Thyroid gland (tissue), 4 donors: ENCODE data around the gene SHD. TPM values are rescaled to one million over a fixed set of nuclear protein-coding genes. Genes with fewer than 3 reads are reported as not detected.

Experiments used
- DNase-seq, 2 donors: peaks; one replicate each; pipeline ENCODE4 v3.0.0-alpha.2; 2019
- H3K27ac ChIP-seq, 3 donors: fragments of 200-600 bp; sonication (generic); 1 replicate in 2 of 3; 2 replicates in 1 of 3; pipeline ENCODE4 v1.5.1; 2016 to 2019; ENCODE audit warnings: mild to moderate bottlenecking in 1 of 3, moderate library complexity in 1 of 3
- H3K27me3 ChIP-seq: fragments of 200-600 bp; sonication (generic); one replicate; pipeline ENCODE4 v1.5.1; 2019
- H3K36me3 ChIP-seq, 2 donors: fragments of 200-600 bp; sonication (generic); one replicate each; pipeline ENCODE4 v1.5.1; 2016 to 2019
- H3K4me1 ChIP-seq, 2 donors: fragments of 200-600 bp; sonication (generic); one replicate each; pipeline ENCODE4 v1.5.1; 2017 to 2019
- H3K4me3 ChIP-seq, 3 donors: fragments of 200-600 bp; sonication (generic); replicated peaks in 1 of 3; 1 replicate in 2 of 3; 2 replicates in 1 of 3; pipeline ENCODE4 v1.5.1; 2016; ENCODE audit warnings: mild to moderate bottlenecking in 1 of 3
- H3K9me3 ChIP-seq: fragments of 200-600 bp; sonication (generic); one replicate; pipeline ENCODE4 v1.5.1; 2017
- CTCF ChIP-seq, 6 experiments: fragments of 200-600 bp in 3 of 6; fragments of 450-650 bp in 3 of 6; sonication (generic) in 3 of 6; IDR thresholded peaks; one replicate each; pipeline ENCODE4 v1.5.1; 2016 to 2019; ENCODE audit warnings: antibody characterized with exemption in 6 of 6, mild to moderate bottlenecking in 2 of 6, inconsistent platforms in 1 of 6, moderate library complexity in 1 of 6
- POLR2A ChIP-seq, 2 donors: fragments of 450-650 bp; IDR thresholded peaks; one replicate each; pipeline ENCODE4 v1.6.1; 2017; ENCODE audit warnings: antibody characterized with exemption in 2 of 2, mild to moderate bottlenecking in 2 of 2, moderate library complexity in 1 of 2
- WGBS, 2 donors: methylation state at CpG; one replicate each; pipeline ENCODE4 v1.1.5; 2017; 5-methylcytosine and 5-hydroxymethylcytosine counted together
- intact Hi-C: fragments of 100-400 bp; cut with DNase I; formaldehyde crosslinking; loops from one replicate; pipeline ENCODE4 v1.15.1; 2023
- total RNA-seq, 4 donors: library from RNA; depleted of rRNA; stranded (reverse); fragments of >200 nt; gene quantifications; one replicate each; pipeline ENCODE4 v1.2.3, GENCODE V29; 2016

SHD gene
- total RNA-seq, 4 donors from 2014 or later = not detected

- H3K9me3 ChIP-seq = no peaks in the 10 kb centered on the region
- H3K4me1 ChIP-seq = no peaks in the 10 kb centered on the region
- no peak overlapping the region for H3K4me3 ChIP-seq
- H3K27ac ChIP-seq = no peak overlapping the region
- no peak for DNase-seq
- TF ChIP-seq POLR2A (IDR thresholded peaks at IDR 0.05) = no peak
- no peak for TF ChIP-seq CTCF (IDR thresholded peaks at IDR 0.05)
- no peaks in the 10 kb centered on the region for H3K27me3 ChIP-seq
- no peaks in the 10 kb centered on the region for H3K36me3 ChIP-seq
- WGBS, 2 donors = 93 to 97% methylated on average over 7 of the region's 7 CpGs
- intact Hi-C loops = no loop called here
These were observed 39.4 kb downstream of the SHD start for GRCh38 chr19:4318460-4318859.

DNA sequence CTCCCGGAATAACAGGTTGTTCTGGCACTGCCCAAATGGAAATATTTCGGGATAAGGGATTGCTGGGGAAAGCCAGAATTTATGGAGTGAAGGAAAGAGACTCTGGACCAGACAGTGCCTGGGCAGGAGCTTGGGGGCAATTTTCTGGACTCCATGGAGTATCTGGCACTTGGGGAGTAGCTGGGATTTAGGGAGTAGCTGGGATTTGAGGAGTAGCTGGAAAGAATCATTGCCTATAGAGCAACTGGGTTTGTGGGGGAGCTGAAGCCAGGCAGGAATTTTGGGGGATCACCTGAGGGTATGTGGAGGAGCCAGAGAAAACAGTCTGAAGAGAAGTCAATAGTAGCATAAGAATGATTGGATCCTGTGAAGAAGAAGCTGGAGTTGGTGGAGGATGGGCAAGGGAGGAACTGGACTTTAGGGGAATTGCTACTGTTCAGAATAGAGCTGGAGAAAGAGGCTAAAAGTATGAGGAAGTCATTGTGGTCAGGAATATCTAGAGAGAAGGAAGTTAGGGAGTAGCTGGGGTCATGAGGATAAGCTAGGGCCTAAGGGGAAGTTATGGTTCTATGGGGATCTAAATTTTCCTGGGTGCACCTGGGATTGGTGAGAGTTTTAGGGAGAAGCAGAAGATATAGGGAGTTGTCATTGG is 40.1 kb downstream of the SHD start:
- Histone ChIP-seq H3K27me3 (no peaks in the 10 kb centered on the region), H3K4me3 (no peak overlapping the region), H3K27ac (no peak overlapping the region), H3K9me3 (no peaks in the 10 kb centered on the region), H3K36me3 (no peaks in the 10 kb centered on the region), H3K4me1 (no peaks in the 10 kb centered on the region)
- intact Hi-C loops = no loop called here
- TF ChIP-seq CTCF (IDR thresholded peaks at IDR 0.05) (no peak), POLR2A (IDR thresholded peaks at IDR 0.05) (no peak)
- no peak for DNase-seq
- WGBS, 2 donors = 96 to 100% methylated on average over 2 of the region's 2 CpGs

- H3K27ac ChIP-seq = no peak overlapping the region
- no peaks in the 10 kb centered on the region for H3K36me3 ChIP-seq
- DNase-seq = no peak
- no peak overlapping the region for H3K4me3 ChIP-seq
- no peaks in the 10 kb centered on the region for H3K9me3 ChIP-seq
- 92 to 94% methylated on average over 2 of the region's 2 CpGs for WGBS, 2 donors
- no peaks in the 10 kb centered on the region for H3K27me3 ChIP-seq
- no peaks in the 10 kb centered on the region for H3K4me1 ChIP-seq
- no peak for TF ChIP-seq POLR2A (IDR thresholded peaks at IDR 0.05)
- TF ChIP-seq CTCF (IDR thresholded peaks at IDR 0.05) = no peak
- intact Hi-C loops = no loop called here
These were observed 41.4 kb downstream of the SHD start for GRCh38 chr19:4320419-4320818.

- peak; percentile 23 to 28 for DNase-seq
- H3K27ac ChIP-seq = no peak overlapping the region
- 68 to 85% methylated on average over 23 to 30 of the region's 37 CpGs for WGBS, 2 donors
- H3K36me3 ChIP-seq = no peaks in the 10 kb centered on the region
- no peak overlapping the region for H3K4me3 ChIP-seq
- peaks cover 8 to 16% of the 10 kb centered on the region in 2 donors for H3K4me1 ChIP-seq
- intact Hi-C loops = no loop called here
- TF ChIP-seq POLR2A (IDR thresholded peaks at IDR 0.05) = no peak
- TF ChIP-seq CTCF (IDR thresholded peaks at IDR 0.05) = no peak
- no peaks in the 10 kb centered on the region for H3K27me3 ChIP-seq
- H3K9me3 ChIP-seq = no peaks in the 10 kb centered on the region
These were observed 44.0 kb downstream of the SHD start for GRCh38 chr19:4322942-4323665.

GRCh38 chr19:4323692-4324091 is 44.6 kb downstream of the SHD start:
- intact Hi-C loops = no loop called here
- H3K9me3 ChIP-seq = no peaks in the 10 kb centered on the region
- no peak overlapping the region for H3K4me3 ChIP-seq
- WGBS, 2 donors = 94 to 100% methylated on average over 5 to 7 of the region's 9 CpGs
- H3K4me1 ChIP-seq = peaks cover 8 to 18% of the 10 kb centered on the region in 2 donors
- no peak for DNase-seq
- H3K27me3 ChIP-seq = no peaks in the 10 kb centered on the region
- no peak overlapping the region for H3K27ac ChIP-seq
- TF ChIP-seq POLR2A (IDR thresholded peaks at IDR 0.05) = no peak
- no peak for TF ChIP-seq CTCF (IDR thresholded peaks at IDR 0.05)
- no peaks in the 10 kb centered on the region for H3K36me3 ChIP-seq
